HG02870 (cell line): ENCODE results near the gene TAC3.
"Not testable (repeated sequence)": the region's sequence is repeated elsewhere in the genome, so short reads cannot be mapped to it uniquely, and the experiment has no call there.

Experiments
- ATAC-seq: cut with Tn5 transposase; IDR thresholded peaks from one replicate; pipeline ENCODE4 v1.9.1; 2021; ENCODE audit warnings: mild to moderate bottlenecking, moderate library complexity; ENCODE audit not compliant: unreplicated experiment

TAC3 gene

DNA sequence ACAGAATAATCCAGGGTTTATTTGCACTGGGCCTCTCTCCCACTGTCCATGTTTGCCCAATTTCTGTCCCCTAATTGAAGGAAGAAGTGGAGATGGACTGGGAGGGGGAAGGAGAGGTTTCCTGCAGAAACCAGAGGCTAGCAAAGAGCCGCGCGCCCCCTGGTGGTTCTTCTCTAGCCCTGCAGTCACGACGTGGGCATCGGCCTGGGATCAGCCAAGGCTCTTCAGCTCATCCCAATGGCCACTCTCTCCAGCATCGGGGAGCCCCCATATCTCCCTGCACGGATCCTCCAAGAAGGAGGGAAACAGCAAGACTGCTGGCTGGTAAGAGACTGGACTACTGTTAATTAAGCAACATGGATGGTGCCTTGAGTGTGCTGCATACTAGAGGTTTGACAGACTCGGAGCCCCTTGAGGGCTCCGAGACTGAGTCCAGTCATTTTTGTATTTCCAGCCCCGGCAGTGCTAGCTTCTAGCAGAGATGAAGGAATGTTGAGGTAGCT, 28.7 kb downstream of the TAC3 start:
- no peak for ATAC-seq

DNA sequence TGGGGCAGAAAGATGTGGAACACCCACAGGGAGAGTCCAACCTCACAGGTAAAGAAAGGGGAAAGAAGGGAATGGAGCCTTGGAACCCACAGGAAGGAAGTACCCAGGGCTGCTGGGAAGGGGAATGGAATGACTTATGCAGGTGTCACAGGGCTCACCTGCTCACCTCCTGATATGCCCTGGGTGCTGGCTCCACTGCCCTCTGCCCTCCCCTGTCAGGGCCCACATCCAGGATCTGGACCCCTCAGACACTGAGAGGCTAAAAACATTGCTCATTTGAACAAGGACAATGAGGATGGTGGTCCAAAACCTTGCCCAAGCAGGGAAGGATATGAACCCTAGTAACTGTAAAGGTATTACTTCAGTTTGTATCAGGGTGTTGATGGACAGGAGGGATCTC, 29.3 kb downstream of the TAC3 start:
- no peak for ATAC-seq

DNA sequence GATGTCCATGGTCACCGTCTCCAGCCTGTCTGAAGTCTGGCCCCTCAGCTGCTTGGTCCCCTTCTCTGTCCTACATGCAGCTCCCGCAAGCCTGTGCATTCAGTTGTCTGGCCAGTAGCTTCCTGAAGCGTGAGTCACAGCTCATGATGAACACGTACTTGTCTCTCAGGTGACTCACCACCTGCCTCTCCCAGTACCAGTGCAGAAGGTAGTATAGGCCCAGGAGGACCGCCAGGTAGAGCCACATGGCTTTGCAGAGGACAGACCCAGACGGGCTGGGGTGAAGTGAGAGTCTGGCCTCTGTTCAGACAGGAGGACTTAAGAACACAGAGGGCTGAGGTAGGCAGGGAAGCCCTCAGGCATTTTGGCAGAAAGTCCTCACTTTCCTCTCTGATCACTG, 30.6 kb downstream of the TAC3 start:
- ATAC-seq: not testable (repeated sequence)

DNA sequence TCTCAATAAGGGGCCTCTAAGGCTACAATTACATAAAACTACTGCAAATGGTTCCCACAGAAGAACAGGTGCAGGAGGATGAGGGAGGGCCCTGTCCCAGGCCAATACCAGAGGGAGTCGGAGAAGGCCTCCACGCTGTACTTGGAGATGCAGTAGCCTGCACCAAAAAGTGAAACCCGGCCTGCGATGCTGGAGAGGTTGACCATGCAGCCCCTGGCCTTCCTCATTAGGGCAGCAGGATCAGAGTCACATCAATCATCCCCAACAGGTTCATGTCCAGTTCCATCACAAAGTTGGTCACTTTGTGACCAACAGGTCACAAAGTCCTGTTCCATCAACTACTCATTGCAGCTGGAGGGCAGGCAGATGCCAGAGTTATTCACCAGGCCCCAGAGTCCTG, 32.9 kb downstream of the TAC3 start:
- ATAC-seq: no peak

DNA sequence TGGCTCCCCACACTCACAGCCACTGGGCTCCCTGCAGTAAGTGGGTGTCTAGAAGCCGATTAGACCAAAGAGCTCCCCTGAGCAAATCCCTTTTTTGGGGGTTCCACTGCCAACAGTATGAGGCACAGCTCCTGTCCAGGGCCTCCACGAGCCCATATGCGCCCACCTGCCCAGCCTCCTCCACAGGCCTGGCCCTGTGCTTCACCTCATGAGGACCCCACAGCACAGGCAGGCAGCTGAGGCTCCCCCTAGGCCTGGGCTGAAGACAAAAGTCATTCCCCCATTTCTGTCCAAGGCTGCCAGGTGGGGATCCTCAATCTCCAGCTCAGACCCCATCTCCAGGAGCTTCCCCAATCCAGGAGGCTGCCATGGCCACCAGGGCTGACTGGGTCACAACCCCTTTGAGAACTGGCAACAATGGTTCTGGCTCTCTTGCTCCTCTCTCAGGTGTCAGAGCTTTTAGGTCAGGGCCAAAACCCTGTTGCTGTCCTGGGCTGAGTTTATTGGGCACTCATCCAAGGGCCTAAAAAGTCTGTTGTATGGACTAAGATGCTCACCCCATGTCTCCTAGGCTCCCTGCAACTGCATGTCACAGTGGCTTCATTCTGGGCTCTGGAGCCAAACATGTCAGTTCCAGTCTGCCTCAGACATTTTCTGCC, 33.6 kb downstream of the TAC3 start:
- not testable (repeated sequence) for ATAC-seq

DNA sequence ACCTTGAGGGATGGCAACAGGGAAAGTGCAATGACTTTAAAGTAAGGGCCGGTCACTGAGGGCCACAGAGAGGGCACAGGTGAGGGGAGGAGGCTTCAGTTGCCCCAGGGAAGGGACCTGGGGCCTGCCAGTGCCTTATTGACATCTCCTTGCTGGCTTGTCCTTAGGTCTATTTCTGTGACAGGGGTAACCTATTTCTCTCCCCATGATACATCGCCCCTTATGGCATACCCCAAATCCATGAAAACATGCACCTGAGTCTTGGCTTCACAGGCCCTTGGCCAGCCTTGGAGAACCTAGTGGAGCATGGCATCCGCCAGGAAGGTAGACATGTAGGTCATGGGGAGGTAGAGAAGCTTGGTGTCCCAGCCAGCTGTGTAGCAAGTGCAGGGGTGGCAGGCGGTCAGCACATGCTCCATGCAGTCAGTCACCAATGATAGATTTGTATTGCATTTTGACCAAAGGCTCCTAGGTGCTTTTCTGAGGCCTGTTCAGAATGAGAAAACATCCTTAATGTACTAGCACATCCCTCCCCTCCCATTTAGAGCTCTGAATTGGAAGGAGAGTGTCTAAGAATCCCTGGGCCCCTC, 35.3 kb downstream of the TAC3 start:
- no peak for ATAC-seq

GRCh38 chr12:56980268-56980667, 36.1 kb downstream of the TAC3 start:
- no peak for ATAC-seq

- ATAC-seq: no peak
Measured at GRCh38 chr12:56979628-56980027, 36.7 kb downstream of the TAC3 start.

GRCh38 chr12:56978397-56979138, 37.8 kb downstream of the TAC3 start:
- ATAC-seq: no peak

GRCh38 chr12:56977361-56977760, 39.0 kb downstream of the TAC3 start:
- ATAC-seq: not testable (repeated sequence)

- not testable (repeated sequence) for ATAC-seq
Measured at GRCh38 chr12:56974224-56974623, 42.1 kb downstream of the TAC3 start.

DNA sequence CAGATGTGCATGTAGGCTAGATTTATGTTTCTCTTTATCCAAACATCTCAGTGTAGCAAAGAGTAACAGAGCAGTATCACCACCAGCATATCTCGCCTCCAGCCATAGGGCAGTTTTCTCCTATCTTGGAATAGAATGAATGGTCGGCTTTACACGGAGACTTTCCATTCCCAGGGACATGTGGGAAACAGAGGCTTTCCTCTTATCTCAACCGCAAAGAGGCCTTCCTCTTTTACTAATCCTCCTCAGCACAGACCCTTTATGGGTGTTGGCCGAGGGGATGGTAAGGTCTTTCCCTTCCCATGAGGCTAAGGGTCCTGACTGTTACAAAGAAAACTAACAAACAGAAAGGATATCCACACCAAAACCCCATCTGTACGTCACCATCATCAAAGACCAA, 47.4 kb downstream of the TAC3 start:
- ATAC-seq: not testable (repeated sequence)

DNA sequence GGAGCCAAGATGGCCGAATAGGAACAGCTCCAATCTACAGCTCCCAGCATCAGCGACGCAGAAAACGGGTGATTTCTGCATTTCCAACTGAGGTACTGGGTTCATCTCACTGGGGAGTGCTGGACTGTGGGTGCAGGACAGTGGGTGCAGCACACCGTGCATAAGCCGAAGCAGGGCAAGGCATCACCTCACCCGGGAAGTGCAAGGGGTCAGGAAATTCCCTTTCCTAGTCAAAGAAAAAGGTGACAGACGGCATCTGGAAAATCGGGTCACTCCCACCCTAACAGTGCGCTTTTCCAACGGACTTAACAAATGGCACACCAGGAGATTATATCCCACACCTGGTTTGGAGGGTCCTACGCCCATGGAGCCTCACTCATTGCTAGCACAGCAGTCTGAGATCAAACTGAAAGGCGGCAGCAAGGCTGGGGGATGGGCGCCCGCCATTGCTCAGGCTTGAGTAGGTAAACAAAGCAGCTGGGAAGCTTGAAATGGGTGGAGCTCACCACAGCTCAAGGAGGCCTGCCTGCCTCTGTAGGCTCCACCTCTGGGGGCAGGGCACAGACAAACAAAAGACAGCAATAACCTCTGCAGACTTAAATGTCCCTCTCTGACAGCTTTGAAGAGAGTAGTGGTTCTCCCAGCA, 50.2 kb downstream of the TAC3 start:
- not testable (repeated sequence) for ATAC-seq

DNA sequence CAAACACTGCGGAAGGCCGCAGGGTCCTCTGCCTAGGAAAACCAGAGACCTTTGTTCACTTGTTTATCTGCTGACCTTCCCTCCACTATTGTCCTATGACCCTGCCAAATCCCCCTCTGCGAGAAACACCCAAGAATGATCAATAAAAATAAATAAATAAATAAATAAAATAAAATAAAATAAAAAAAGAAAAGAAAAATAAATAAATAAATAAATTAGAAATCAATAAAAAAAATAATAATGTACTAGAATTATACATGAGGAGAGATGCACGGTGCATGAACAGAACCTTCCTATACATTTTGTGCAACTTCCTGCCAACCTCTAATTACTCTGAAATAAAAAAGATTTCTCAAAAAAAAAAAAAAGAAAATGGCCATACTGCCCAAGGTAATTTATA, 51.2 kb downstream of the TAC3 start:
- not testable (repeated sequence) for ATAC-seq

DNA sequence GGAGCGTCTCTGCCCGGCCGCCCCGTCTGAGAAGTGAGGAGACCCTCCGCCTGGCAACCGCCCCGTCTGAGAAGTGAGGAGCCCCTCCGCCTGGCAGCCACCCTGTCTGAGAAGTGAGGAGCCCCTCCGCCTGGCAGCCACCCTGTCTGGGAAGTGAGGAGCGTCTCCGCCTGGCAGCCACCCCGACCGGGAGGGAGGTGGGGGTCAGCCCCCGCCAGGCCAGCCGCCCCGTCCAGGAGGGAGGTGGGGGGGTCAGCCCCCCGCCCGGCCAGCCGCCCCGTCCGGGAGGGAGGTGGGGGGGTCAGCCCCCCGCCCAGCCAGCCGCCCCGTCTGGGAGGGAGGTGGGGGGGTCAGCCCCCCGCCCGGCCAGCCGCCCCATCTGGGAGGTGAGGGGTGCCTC, 52.8 kb downstream of the TAC3 start:
- ATAC-seq: not testable (repeated sequence)

DNA sequence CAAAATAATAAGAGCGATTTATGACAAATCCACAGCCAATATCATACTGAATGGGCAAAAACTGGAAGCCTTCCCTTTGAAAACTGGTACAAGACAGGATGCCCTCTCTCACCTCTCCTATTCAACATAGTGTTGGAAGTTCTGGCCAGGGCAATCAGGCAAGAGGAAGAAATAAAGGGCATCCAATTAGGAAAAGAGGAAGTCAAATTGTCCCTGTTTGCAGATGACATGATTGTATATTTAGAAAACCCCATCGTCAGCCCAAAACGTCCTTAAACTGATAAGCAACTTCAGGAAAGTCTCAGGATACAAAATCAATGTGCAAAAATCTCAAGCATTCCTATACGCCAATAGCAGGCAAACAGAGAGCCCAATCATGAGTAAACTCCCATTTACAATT, 54.1 kb downstream of the TAC3 start:
- not testable (repeated sequence) for ATAC-seq
